H7 (cell line): Measurements from ENCODE around the gene ARHGAP30. TPM values are rescaled to one million over a fixed set of nuclear protein-coding genes. Genes with fewer than 3 reads are reported as not detected.

Source experiments
- DNase-seq: peaks from one replicate; pipeline ENCODE4 v3.0.0; 2012
- H3K27me3 ChIP-seq: 2 replicates; pipeline ENCODE4 v1.6.0; 2011; ENCODE audit warnings: mild to moderate bottlenecking, low read length; ENCODE audit not compliant: control insufficient read depth, insufficient read depth
- H3K36me3 ChIP-seq: replicated peaks from 2 replicates; pipeline ENCODE4 v1.5.1; 2011; ENCODE audit warnings: low read length; ENCODE audit not compliant: control insufficient read depth, insufficient read depth
- H3K4me3 ChIP-seq: 2 replicates; pipeline ENCODE4 v1.5.1; 2011; ENCODE audit warnings: low read depth, mild to moderate bottlenecking, control low read depth, low read length, moderate library complexity; ENCODE audit not compliant: insufficient read depth
- total RNA-seq: library from RNA; depleted of rRNA; stranded (reverse); fragments of >200 nt; shearing (Covaris generic); gene quantifications from 2 replicates; pipeline ENCODE4 v1.2.3, GENCODE V29; 2014; rRNA removed

ARHGAP30 gene
- total RNA-seq, 1 experiment from 2014 or later, result not detected

DNA sequence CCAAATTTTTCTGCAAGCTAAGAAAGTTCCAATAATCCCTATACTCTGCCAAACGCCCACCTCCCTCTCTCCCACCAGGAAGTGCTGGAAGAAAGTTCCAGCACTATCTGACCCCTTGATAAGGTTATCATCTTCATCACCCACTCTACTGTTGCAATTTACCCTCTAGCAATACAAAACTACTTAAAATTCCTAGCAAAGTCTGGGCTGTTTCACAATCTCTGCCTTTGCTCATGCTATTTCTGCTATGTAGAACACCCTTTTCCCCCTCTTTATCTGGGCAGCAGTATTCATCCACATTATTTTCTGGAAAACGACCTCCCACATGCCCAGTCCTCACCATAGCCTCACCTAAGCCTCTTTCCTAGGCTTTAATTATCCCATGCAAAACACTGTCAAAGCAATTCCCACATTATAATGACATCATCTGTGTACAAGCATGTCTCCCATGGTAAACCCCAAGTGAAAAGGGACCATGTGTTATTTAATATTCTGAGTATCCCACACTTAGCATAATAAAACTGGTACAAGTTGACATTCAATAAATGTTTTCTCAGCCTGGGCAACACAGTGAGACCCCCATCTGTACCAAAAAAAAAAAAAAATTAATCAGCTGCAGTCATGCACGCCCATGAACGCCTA lies 60.7 kb downstream of the ARHGAP30 start:
- DNase-seq, result no peak
- Histone ChIP-seq H3K27me3 (no peaks in the 10 kb centered on the region), H3K36me3 (peaks cover 3% of the 10 kb centered on the region), H3K4me3 (no peak overlapping the region)

DNA sequence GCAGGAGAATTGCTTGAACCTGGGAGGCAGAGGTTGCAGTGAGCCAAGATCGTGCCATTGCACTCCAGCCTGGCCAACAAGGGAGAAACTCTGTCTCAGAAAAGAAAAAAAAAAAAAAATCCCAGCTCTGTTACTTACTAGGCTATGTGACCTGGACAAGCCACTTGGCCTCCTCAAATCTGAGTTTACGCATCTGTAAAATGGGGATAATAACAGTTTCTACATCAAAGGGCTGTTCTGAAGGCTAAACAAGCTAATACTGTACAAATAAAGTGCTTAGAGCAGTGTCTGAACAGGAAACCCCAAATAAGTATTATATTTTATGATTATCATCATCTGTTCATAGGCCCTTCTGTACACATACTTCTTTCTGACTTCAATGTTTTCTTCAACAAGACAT lies 62.3 kb downstream of the ARHGAP30 start:
- no peak overlapping the region for H3K4me3 ChIP-seq
- no peak for DNase-seq
- H3K27me3 ChIP-seq, result no peaks in the 10 kb centered on the region
- peaks cover 2% of the 10 kb centered on the region for H3K36me3 ChIP-seq

GRCh38 chr1:161006563-161006962 lies 63.1 kb downstream of the ARHGAP30 start:
- Histone ChIP-seq H3K4me3 (no peak overlapping the region), H3K36me3 (peaks cover 2% of the 10 kb centered on the region), H3K27me3 (no peaks in the 10 kb centered on the region)
- DNase-seq, result no peak

GRCh38 chr1:161001525-161001924 lies 68.2 kb downstream of the ARHGAP30 start:
- no peak for DNase-seq
- Histone ChIP-seq H3K36me3 (peaks cover 38% of the 10 kb centered on the region), H3K27me3 (no peaks in the 10 kb centered on the region), H3K4me3 (no peak overlapping the region)

DNA sequence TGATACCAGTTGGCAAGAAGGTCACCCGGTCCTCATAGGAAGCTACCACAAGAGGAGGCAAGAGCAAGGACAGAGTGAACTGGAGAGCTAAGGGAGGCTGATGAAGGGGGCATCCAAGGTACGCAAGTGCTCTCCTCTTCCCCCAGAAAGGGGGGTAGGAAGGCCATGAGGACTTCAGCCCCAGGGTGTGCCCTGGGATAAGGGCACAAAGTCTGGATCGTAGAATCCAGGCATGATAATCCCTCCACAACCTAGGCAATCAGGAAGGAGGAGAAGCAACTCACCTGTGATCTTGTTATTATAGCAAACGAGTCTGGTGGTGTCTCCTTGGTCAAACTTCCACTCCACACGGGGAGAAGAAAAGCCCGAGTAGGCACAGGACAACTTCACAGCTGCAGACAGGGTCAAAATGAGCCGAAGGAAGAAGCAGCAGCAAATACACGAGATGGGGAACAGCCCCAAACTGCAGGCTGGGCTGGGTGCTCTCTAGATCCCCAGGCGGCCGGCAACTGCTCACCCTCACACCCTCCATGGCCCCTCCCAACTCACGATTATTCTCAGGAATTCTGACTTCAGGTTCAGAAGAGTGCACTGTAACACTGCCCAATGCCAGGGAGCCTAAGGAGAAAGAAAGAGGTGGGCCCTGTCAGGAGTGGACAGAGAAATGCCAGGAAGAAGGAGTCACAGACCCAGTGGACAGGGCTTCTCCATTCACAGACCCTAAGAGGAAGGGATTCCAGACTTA lies 68.8 kb downstream of the ARHGAP30 start:
- H3K27me3 ChIP-seq, result no peaks in the 10 kb centered on the region
- no peak for DNase-seq
- H3K36me3 ChIP-seq, result peaks cover 38% of the 10 kb centered on the region
- H3K4me3 ChIP-seq, result no peak overlapping the region

GRCh38 chr1:160999376-160999775 lies 70.3 kb downstream of the ARHGAP30 start:
- no peaks in the 10 kb centered on the region for H3K27me3 ChIP-seq
- peaks cover 38% of the 10 kb centered on the region for H3K36me3 ChIP-seq
- DNase-seq, result no peak
- no peak overlapping the region for H3K4me3 ChIP-seq

DNA sequence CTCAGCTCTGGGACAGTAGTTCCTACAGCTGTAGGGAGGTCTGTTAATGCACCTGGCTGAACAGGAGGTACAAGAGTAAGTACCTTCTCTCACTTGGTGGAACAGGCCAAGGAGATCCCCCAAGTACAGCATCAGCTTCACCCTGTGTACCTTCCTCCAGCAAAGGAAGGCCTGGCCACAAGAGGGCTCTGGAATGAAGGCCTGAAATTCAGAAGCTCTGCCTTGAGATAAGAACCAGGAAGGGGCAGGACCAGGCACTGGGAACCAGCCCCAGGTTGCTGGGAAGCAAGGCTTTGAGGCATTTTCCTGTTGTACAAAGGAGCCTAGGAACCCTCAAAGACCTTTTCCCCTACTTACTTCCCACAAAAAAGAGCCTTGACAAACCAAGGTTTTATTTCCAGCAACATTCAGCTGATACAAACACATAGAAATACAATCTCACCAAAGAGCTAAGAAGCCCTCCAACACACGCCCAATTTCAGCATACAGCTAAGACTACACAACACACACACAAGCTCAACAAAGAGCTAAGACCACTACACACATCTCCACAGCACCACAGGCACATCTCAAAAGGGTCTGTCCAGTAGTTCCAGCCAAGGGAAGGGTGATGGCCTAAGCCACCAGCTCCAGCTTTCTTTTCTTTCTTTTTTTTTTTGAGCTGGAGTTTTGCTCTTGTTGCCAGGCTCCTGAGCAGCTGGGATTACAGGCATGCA lies 72.2 kb downstream of the ARHGAP30 start:
- Histone ChIP-seq H3K4me3 (no peak overlapping the region), H3K36me3 (peaks cover 38% of the 10 kb centered on the region), H3K27me3 (no peaks in the 10 kb centered on the region)
- peak; percentile 74 for DNase-seq

Other genes starting within 250 kb of the ARHGAP30 start
- gene CD244, start 207.0 kb downstream of the ARHGAP30 start, total RNA-seq, result not detected in 2 replicates
- gene ITLN1, start 184.7 kb downstream of the ARHGAP30 start, total RNA-seq, result not detected in 2 replicates
- 2.7 and 5.2 TPM in 2 replicates for gene ITLN2, start 115.1 kb downstream of the ARHGAP30 start, total RNA-seq
- gene F11R, start 48.7 kb downstream of the ARHGAP30 start, total RNA-seq, result 211 and 255 TPM in 2 replicates
- 91.3 and 114 TPM in 2 replicates for gene TSTD1, start 30.9 kb downstream of the ARHGAP30 start, total RNA-seq
- 169 and 176 TPM in 2 replicates for gene USF1, start 23.9 kb downstream of the ARHGAP30 start, total RNA-seq
- not detected in 2 replicates for gene NECTIN4, start 19.7 kb upstream of the ARHGAP30 start, total RNA-seq
- gene KLHDC9, start 28.5 kb upstream of the ARHGAP30 start, total RNA-seq, result 21.9 and 23.2 TPM in 2 replicates
- gene PFDN2, start 48.1 kb upstream of the ARHGAP30 start, total RNA-seq, result 46.8 and 60.6 TPM in 2 replicates
- 75.9 and 81.5 TPM in 2 replicates for gene NIT1, start 48.2 kb upstream of the ARHGAP30 start, total RNA-seq
- gene DEDD, start 62.8 kb upstream of the ARHGAP30 start, total RNA-seq, result 52.8 and 63.6 TPM in 2 replicates
- 81.9 and 86.1 TPM in 2 replicates for gene UFC1, start 84.1 kb upstream of the ARHGAP30 start, total RNA-seq
- 10.7 and 12.0 TPM in 2 replicates for gene USP21, start 89.6 kb upstream of the ARHGAP30 start, total RNA-seq
- 57.3 and 64.7 TPM in 2 replicates for gene PPOX, start 96.5 kb upstream of the ARHGAP30 start, total RNA-seq
- 105 and 106 TPM in 2 replicates for gene B4GALT3, start 107.6 kb upstream of the ARHGAP30 start, total RNA-seq
- 9.0 and 11.7 TPM in 2 replicates for gene ADAMTS4, start 129.2 kb upstream of the ARHGAP30 start, total RNA-seq
- 278 and 312 TPM in 2 replicates for gene NDUFS2, start 132.5 kb upstream of the ARHGAP30 start, total RNA-seq
- gene FCER1G, start 145.4 kb upstream of the ARHGAP30 start, total RNA-seq, result 0.35 TPM in 1 of 2 replicates, not detected in the other
- 7.2 TPM in 1 of 2 replicates, not detected in the other for gene APOA2, start 153.7 kb upstream of the ARHGAP30 start, total RNA-seq
- gene TOMM40L, start 156.2 kb upstream of the ARHGAP30 start, total RNA-seq, result 32.7 and 38.1 TPM in 2 replicates
- gene NR1I3, start 168.3 kb upstream of the ARHGAP30 start, total RNA-seq, result not detected in 2 replicates
- 0.35 TPM in 1 of 2 replicates, not detected in the other for gene PCP4L1, start 188.9 kb upstream of the ARHGAP30 start, total RNA-seq
- 3.5 and 5.6 TPM in 2 replicates for gene MPZ, start 240.1 kb upstream of the ARHGAP30 start, total RNA-seq
- gene SDHC, start 244.5 kb upstream of the ARHGAP30 start, total RNA-seq, result 37.3 and 44.3 TPM in 2 replicates